ENCODE data around the gene WDCP.

WDCP gene

DNA sequence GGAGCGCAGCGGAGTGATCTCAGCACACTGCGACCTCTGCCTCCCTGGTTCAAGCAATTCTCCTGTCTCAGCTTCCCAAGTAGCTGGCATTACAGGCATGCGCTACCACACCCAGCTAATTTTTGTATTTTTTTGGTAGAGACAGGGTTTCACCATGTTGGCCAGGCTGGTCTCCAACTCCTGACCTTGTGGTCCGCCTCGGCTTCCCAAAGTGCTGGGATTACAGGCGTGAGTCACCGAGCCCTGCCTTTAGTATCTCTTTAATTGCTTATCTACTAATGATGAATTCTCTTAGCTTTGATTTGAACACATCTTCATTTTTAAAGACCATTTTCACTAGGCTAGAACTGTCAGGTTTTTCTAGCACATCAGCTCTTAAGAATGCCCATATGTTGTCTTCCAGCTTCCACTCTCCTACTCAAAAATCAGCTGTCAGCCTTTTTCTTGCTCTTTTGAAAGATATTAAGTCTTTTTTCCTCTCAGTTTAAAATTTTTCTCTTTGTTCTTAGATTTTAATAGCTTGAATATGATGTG lies 53.4 kb downstream of the WDCP start:
- DNase-seq (ENCODE audit: low read depth) = no peak

DNA sequence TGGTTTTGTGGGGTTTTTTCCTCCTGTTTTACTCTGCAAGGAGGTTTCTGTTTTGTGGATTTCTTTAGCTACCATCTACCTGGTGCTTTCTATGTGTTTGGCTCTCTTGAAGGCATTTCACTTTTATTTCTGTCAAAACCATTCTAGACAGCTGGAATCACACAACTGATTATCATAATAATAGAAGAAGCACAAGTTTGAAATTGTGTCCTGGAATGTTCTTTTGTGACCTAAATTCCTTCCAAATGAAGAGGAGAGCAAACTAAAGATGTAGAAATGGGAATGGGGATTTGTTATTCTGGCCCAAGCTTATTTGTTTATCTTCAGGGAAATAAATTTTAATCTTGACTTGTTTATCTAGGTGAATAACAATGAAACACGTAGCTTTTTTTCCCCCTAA lies 54.3 kb downstream of the WDCP start:
- DNase-seq (ENCODE audit: low read depth) = no peak

DNA sequence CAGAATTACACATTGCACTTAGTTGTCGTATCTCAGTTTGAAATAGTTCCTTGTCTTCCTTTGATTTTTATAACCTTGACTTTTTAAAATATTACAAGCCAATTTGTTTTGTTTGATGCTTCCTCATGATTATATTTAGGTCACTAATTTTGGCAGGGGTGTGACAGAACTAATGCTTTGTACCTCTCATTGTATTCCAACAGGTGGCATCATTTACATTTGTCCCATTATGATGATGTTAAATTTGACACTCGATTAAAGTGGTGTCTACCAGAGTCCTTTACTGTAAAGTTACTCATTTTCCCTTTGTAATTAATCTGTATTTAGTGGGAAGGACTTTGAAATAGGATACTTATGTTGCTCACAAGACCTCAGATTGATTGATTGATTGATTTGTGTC lies 58.8 kb downstream of the WDCP start:
- DNase-seq (ENCODE audit: low read depth) = peak; percentile 51
